22Rv1 (cell line): Measurements from ENCODE around the gene BICRA.
"Not testable (repeated sequence)": the region's sequence is repeated elsewhere in the genome, so short reads cannot be mapped to it uniquely, and the experiment has no call there.

Experiments used
- H3K27ac ChIP-seq: fragments of 450-650 bp; 2 replicates; pipeline ENCODE4 v1.5.1; 2017
- ZFX ChIP-seq: fragments of 450-650 bp; IDR thresholded peaks from 2 replicates; pipeline ENCODE4 v1.6.1; 2017; ENCODE audit warnings: antibody characterized with exemption, borderline replicate concordance
- TF ChIP-seq, protein P1 (sequence below): fragments of 450-650 bp; IDR thresholded peaks from 2 replicates; pipeline ENCODE4 v1.5.1; 2017; ENCODE audit warnings: mild to moderate bottlenecking

BICRA gene

DNA sequence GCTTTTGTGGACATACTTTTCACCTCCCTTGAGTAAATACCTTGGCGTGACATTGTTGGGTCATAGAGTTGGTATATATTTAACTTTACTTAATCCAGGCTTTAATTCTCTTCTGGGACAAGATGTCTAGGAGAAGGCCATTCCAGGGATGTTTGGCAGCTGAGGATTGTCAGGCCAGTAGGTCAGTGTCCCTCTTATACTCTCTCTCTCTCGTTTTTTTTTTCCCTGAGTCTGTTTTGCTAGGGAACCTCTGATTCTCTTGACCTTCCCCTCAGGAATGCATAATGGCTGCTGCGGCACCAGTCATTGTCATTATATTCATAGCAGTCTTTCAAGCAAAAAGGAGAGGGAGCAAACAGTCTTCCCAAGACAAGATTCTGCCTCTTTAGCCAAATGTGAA is 48.8 kb downstream of the BICRA start:
- H3K27ac ChIP-seq: no peak overlapping the region
- no peak for TF ChIP-seq ZFX
- TF ChIP-seq, protein P1, sequence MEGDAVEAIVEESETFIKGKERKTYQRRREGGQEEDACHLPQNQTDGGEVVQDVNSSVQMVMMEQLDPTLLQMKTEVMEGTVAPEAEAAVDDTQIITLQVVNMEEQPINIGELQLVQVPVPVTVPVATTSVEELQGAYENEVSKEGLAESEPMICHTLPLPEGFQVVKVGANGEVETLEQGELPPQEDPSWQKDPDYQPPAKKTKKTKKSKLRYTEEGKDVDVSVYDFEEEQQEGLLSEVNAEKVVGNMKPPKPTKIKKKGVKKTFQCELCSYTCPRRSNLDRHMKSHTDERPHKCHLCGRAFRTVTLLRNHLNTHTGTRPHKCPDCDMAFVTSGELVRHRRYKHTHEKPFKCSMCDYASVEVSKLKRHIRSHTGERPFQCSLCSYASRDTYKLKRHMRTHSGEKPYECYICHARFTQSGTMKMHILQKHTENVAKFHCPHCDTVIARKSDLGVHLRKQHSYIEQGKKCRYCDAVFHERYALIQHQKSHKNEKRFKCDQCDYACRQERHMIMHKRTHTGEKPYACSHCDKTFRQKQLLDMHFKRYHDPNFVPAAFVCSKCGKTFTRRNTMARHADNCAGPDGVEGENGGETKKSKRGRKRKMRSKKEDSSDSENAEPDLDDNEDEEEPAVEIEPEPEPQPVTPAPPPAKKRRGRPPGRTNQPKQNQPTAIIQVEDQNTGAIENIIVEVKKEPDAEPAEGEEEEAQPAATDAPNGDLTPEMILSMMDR: no peak

DNA sequence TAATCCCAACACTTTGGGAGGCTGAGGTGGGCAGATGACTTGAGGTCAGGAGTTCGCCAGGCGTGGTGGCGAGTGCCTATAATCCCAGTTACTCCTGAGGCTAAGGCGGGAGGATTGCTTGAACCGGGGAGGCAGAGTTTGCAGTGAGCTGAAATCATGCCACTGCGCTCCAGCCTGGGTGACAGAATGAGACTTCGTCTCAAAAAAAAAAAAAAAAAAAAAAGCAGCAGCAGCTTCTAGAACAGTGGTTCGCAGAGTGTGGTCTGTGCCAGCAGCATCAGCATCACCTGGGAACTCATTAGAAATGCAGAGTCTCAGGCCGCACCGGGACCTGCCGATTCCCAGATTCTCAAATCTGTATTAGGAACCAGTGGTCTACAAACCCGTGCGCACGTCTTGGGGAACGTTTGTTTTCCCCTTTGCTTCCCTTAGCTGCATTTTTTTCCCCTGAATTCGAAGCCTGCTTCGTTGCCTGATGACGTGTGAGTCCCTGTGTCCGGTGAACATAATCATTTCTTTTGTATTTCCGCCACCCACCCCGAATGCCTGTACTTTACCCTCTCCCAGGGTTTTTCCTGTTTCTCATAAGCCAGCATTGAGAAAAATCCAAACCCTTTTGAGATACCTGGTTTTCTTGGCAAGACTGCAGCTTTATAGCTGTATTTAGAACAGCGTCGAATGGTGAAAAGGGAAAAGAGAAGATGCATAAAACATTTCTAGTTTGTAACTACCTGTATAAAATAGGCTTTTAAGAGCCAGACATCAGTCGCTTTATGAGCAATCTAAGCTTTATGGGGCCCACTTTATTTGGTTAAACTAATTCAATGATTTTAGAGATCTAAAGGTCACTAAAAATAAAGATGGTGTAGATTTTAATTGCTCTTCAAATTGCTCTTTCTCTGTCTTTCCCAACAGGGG is 49.8 kb downstream of the BICRA start:
- no peak overlapping the region for H3K27ac ChIP-seq
- TF ChIP-seq ZFX: no peak
- TF ChIP-seq, protein P1: no peak

DNA sequence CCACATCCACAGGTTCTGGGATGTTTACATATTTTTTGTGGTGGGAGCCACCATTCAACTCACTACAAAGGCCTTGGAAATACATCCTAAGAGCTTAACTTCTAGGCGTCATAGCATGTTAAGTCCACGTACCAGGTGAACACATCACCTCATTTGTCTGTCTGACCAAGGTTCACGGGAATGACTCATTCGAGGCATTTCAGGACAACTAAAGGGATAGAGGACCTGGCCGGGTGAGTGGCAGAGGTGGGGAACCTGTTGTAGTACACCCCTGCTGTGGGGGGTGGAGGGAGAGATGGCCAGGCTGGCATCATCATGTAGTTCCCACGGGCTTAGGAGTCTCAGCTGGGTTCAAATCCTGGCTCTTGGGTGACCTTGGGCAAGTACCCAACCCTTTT is 51.5 kb downstream of the BICRA start:
- no peak overlapping the region for H3K27ac ChIP-seq
- TF ChIP-seq ZFX: no peak
- TF ChIP-seq, protein P1: no peak

DNA sequence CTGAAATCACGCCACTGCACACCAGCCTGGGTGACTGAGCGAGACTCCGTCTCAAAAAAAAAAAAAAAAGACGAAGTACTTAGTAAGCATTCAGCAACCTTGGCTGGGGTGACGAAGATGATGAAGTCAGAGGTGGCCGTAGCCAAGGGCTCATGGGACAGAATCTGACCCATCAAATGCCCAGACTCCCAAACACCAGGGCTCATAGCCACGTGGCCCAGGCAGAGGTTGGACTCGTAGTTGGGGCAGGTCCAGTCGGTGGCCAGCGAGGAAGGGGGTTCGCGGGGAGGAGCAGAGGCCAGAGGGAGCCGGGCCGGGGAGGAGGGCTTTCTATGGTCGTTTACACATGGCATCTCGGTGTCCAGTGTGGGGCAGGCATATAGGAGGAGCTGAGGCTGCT is 52.2 kb downstream of the BICRA start:
- no peak for TF ChIP-seq ZFX
- TF ChIP-seq, protein P1: no peak
- no peak overlapping the region for H3K27ac ChIP-seq

DNA sequence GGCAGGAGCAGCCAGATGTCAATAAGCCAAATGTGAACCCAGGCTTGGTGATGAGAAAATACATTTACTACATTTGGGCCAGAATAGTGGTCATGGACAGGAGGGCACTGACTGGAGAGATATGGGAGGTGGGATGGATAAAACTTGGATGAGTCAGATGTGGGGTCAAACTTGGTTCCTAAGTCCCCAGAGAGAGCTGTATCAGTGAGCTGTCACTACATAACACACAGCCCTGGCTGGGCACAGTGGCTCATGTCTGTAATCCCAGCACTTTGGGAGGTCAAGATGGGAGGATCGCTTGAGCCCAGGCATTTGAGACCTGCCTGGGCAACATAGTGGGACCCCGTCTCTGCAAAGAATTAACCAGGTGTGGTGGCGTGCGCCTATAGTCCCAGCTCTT is 52.7 kb downstream of the BICRA start:
- no peak overlapping the region for H3K27ac ChIP-seq
- no peak for TF ChIP-seq ZFX
- TF ChIP-seq, protein P1: no peak

DNA sequence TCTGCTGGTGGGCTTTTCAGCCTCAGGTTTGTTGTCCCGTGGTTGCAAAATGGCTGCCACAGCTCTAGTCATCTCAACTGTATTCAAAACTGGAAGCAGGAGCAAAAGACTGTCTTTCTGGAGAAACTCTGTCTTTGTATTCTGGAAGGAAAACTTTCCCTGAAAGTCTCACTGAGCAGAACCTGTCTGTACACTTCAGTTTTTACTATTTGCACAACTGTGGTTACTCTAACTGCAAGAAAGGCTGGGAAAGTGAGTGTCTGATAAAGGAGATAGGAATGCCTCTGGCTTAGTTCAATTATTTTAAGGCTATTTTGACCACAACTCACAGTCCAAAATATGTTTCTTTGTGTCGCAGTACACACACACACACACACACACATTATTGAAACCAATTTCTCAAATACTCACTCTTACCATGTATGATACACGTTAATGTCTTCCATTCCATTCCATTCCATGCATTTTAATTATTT is 54.5 kb downstream of the BICRA start:
- 0 out of 2 replicates have a peak overlapping the region, but pooled peaks have one; percentile 12 for H3K27ac ChIP-seq
- no peak for TF ChIP-seq ZFX
- TF ChIP-seq, protein P1: no peak

DNA sequence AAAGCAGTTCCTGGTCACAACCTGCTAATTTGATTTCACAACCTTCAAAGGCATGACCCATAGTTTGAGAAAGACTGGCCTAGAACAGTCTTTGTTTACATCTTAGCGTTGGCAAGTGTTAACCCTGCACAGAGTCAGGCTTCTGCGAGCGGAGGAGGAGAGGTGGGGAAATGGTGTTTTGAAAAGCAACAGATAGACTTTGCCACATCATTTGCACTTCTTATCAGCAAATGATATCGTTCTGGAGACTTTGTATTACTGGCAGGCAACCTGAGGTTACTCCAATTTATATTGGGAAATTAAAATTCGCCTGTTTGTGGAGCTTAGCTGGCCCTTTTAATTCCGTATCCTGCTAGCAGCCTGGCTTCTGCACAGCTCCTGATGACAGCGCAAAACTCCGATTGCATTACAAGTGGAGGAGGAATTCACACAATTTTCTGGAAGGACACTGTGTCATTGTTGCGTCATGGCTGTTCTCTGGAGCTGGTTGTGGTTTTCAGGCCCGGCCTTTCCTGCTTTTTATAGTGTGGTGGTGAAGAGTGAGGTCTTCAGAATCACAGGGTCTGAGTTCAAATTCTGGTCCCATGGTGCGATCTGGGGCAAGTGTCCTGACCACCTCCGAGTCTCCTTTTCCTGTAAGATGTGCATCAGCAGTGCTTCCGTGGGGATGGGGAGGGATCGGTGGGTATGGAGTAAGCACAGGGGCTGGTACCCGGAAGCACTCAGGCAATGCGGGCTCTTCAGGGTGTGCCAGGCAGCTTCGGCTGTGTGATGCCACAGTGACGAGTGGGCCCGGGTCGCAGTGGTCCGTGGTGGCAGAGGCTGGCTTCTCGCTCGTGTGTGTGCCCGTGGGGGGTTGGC is 55.2 kb downstream of the BICRA start:
- TF ChIP-seq, protein P1: no peak
- no peak for TF ChIP-seq ZFX
- no peak overlapping the region for H3K27ac ChIP-seq

DNA sequence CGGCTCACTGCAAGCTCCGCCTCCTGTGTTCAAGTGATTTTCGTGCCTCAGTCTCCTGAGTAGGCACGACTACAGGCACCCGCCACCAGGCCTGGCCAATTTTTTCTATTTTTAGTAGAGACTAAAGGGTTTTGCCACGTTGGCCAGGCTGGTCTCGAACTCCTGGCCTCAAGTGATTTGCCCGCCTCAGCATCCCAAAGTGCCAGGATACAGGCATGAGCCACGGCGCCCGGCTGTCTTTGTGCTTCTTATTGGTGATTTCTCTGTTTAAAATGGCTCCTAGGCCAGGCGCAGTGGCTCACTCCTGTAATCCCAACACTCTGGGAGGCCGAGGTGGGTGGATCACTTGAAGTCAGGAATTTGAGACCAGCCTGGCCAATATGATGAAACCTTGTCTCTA is 59.6 kb downstream of the BICRA start:
- not testable (repeated sequence) for H3K27ac ChIP-seq
